GM19238 (cell line): Measurements from ENCODE around the gene CYB5R2.

Source experiments
- DNase-seq: peaks from one replicate; pipeline ENCODE4 v3.0.0; 2011; ENCODE audit warnings: low spot score; ENCODE audit not compliant: insufficient read length

The CYB5R2 gene

DNA sequence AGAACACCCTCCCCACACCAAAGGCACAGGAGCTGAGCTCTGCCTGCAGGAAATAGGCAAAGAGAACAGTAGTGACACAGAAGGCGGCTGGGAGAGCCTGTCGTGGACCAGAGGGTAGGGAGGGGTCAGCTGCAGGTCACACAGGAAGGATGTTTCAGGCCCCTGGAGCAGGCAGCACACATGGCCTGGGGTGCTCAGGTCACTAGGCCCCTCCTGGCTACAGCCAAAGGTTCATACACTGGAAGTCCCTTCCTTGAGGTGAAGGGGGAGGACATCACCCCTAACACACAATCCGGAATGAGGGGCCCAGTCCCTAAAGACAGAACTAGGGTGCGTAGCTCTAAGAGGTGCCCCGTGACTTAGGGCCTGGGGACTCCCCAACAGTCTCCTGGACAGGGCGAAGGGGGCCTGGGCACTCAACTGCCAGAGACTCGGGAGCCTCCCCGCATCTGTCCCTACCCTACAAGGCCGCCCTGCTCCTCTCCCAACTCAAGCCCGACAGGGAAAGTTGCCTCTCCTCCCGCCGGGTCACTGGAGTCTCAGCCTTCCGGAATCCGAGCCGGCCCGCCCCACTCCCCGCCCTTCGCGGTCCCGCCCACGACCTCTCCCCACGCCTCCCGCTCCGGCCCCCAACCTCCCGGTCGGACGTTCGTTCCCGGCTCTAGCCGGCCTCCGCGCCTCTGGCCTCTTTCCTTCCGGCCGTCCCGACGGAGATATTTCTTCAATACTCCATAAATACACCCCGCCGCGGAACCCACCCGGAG is at the start of gene CYB5R2:
TSS of gene CYB5R2 (minus strand) at position 541 of the 764 bp plus-strand sequence. CDS start 675 bp downstream, outside the sequence.
- DNase-seq: no peak

- no peak for DNase-seq
Measured at GRCh38 chr11:7714786-7715185, 41.5 kb upstream of the CYB5R2 start.

DNA sequence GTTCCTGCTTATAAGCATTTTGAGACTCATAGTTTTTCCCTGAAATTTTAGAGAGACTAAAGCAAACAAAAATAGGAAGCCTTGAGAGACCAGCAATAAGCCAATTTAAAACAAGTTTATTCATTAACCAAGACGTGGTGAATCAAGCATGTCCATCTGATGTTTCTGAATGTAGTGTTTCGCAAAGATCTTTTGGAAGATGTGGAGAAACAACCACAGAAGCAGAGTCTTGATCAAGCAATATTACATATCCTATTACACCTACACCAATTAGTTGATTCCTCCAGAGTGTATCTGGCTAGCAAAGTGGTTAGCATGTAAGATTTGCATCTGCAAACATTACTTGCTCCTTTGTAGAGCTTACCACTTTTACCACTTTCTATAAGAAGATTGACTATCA is 33.1 kb upstream of the CYB5R2 start, which contains the start of gene OVCH2:
TSS of gene OVCH2 (minus strand) at position 101 of the 400 bp plus-strand sequence. CDS start at position 18, 83 bp downstream.
- DNase-seq: no peak

DNA sequence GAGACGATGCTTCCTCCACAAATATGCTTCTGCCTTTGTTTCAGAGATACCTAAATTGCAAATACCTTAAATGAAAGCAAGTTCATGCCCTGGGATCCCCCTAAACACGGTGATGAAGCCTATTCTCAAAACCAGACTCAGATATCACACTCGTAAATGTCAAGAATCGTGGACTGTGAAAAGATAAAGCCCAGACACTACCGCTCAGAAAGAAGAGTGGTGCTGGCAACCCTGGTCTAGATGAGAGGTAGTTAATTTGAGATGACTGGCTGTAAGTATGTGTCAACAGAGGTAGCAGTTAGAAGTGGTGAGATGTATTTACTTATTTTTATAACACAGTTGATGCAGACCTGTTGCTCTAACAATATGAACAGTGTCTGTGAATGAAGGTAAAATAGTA is 30.4 kb upstream of the CYB5R2 start:
- DNase-seq: no peak

DNA sequence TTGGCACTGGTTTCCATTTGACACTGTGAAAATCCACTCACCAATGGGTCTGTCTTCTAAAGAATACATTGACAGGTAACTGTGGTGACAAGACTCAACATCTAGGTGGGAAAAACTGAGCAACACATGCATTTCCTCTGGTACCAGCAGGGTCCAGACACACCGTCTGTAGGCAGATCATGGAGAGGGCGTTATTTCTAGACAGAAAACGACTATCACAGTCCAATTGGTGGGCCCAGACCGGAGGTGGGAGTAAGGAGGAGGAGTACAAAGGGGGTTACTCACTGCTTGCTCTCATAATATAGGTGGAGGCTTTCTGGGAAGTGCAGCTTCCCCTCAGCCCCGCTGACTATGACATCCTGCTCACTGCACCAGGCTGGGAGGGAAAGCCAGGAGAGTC is 23.1 kb upstream of the CYB5R2 start:
- no peak for DNase-seq

- no peak for DNase-seq
Measured at GRCh38 chr11:7694235-7694634, 20.9 kb upstream of the CYB5R2 start.

DNA sequence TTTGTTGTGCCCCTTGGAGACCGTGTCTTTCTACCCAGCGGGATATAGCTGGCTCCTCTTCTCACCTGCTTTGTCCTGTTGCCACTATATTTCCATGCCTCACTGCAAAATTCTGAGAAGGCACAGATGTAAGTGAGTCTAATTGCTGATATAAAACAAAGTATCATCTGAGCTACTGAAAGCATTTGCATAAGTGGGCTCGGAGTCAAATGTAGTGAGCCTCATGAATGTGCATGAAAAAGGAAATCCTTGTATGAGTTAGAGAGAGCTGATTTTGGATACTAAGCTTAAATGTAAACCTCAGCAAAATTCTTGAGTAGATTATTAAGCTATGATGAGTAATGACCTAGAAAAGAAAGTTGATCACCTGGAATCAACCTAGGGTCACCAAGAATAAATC is 19.1 kb upstream of the CYB5R2 start:
- no peak for DNase-seq

GRCh38 chr11:7691759-7692350 is 18.6 kb upstream of the CYB5R2 start:
- no peak for DNase-seq

- no peak for DNase-seq
Measured at GRCh38 chr11:7690648-7691047, 17.3 kb upstream of the CYB5R2 start.

DNA sequence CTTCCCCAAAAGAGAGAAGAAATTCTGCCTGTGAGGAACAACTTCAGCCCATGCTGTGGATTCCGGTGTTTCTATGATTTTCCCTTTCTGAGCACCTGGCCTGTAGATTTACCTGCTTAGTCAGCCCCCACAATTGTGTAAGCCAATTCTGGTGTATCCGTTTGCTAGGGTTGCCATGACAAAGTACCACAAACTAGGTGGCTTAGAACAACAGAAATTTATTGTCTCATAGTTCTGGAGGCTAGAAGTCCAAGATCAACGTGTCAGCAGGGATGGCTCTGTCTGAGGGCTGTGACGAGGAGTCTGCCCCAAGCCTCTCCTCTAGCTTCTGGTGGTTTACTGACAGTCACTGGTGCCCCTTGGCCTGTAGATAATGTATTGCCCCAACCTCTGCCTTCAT is 15.9 kb upstream of the CYB5R2 start:
- no peak for DNase-seq

GRCh38 chr11:7688238-7688826 is 15.0 kb upstream of the CYB5R2 start:
- no peak for DNase-seq

- DNase-seq: no peak
Measured at GRCh38 chr11:7687386-7687785, 14.1 kb upstream of the CYB5R2 start.

GRCh38 chr11:7686761-7687160 is 13.5 kb upstream of the CYB5R2 start:
- DNase-seq: no peak

DNA sequence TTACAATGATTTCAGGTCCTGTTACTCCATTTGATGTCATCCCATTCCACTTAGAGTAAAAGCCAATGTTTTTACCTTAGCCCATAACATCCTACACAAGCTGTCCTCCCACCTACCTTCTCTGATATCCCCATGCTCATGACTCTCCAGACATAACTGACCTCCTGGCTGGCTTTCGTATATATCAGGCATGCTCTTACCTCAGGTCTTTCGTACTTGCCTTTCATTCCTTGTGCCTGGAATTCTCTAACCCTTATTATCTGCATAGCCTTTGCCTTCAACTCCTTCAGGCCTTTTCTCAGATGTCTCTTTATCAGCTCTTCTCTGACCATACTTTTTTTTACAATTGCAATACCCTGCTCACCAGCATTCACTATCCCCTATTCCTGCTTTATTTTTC is 10.3 kb upstream of the CYB5R2 start:
- DNase-seq: no peak

DNA sequence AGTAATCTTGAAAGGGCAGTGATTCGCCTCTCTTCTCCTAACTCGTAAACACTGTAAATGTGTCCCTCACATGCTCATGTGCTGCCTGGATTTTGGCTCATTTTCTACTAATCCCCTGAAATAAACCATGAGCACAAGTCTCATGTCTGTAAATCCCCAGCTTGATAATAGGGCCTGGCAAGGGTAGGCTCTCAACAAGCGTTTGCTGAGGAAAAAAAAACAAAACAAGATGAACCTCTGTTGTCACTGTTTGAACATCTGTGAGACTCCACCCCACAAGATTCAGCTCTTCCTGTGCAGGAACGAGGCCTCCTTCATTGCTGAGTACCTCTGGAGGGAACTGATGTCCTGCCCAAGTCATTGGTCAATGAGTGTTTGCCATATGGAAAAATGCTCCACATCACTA is 4.5 kb upstream of the CYB5R2 start:
- no peak for DNase-seq

DNA sequence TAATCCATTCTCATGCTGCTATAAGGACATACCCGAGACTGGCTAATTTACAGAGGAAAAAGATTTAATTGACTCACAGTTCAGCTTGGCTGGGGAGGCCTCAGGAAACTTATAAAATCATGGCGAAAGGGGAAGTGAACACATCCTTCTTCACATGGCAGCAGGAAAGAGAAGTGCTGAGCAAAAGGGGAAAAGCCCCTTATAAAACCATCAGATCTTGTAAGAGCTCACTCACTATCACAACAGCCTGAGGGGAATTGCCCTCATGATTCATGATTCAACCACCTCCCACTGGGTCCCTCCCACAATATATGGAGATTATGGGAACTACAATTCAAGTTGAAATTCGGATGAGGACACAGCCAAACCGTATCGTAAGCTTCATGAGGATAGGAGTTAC is 3.8 kb upstream of the CYB5R2 start:
- no peak for DNase-seq

DNA sequence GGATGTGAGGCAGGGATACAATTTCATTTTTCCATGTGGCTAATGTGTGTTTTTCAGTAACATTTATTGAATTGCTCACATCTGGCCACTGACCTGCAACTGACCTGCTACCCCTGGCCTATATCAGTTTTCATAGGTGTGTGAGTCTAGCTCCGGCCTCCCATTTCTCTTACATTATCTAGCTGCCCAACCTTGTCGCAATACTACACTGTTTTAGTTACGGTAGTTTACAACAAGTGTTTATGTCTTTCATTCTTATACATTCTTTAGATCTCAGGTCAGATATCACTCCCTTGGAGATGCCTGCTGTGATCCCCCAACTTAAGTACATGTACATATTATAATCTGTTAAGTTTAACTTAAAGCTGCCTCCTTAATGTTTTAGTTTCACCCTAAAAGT is 2.3 kb upstream of the CYB5R2 start:
- no peak for DNase-seq

- DNase-seq: no peak
Measured at GRCh38 chr11:7673724-7674434, 579 bp upstream of the CYB5R2 start.

GRCh38 chr11:7672276-7672959 is 882 bp downstream of the CYB5R2 start:
- DNase-seq: no peak

DNA sequence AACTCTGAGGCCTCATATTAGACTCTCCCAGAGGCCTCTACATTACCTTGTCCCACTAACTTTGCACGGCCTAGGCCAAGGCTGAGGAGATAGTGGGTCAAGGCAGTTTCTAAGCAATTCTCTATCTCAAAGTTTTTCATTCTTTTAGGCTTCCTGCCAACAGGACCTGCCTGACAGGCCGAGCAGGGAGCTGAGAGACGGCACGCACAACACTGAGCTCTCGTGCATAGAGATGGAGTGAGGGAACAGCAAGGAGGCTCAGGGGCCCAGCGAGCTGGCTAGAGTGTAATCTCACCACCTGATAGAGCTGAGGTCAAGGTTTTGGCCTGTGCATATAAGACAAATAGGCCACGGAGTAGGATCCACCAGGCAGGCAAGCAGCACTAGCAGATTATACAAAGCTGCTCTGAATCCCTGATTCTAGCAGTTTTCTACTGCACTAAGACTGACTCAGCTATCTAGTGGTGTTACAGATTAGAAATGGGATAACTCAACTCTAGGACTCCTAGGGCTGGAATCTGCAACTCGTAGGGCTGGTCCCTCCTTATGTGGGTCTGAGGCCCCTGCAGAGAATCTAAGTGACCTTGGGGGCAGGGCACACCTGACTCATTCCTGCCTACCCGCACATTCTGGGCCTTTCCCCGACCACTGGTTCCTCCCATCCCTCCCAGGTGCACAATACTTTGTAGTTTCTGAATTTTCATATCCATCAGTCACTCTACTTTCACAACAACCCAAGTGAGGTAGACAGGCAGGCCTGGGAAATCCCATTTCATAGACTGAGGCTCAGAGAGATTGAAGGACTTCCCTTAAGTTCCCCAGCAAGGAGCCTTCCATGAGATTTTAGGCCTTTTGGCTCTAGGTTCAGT is 1.7 kb downstream of the CYB5R2 start:
- peak; percentile 50 for DNase-seq
